ENCODE results near the gene IL17C. TPM values are rescaled to one million over a fixed set of nuclear protein-coding genes. Genes with fewer than 3 reads are reported as not detected.

IL17C gene
- total and polyA plus RNA-seq, 2 donors (not counting 3 experiments of a cell fraction or from before 2014, with no cell fraction given): 0.17 TPM; not detected in 1

- no peak for DNase-seq (ENCODE audit: low read depth, low spot score)
- Histone ChIP-seq H3K4me1 (ENCODE audit: control insufficient read depth, extremely low read depth, insufficient read depth, low read length) (peaks cover 3% of the 10 kb centered on the region), H3K27me3 (ENCODE audit: control insufficient read depth in 2 of 2, insufficient read depth in 2 of 2, low read length in 2 of 2) (no peaks in the 10 kb centered on the region), H3K4me3 (replicated peaks in 1 of 3; ENCODE audit: insufficient read depth in 1 of 3, low read depth in 1 of 3, low read length in 3 of 3) (no peak overlapping the region), H3K9me1 (replicated peaks; ENCODE audit: control insufficient read depth, extremely low read depth, insufficient read depth, low read length) (no peaks in the 10 kb centered on the region), H3K27ac (ENCODE audit: insufficient read depth, low read depth, low read length) (no peak overlapping the region), H2AFZ (ENCODE audit: low read depth, low read length) (no peak overlapping the region), H3K9ac (replicated peaks; ENCODE audit: extremely low read depth, insufficient read depth, low read length) (no peak overlapping the region), H3K4me2 (ENCODE audit: insufficient read depth, low read length) (no peak overlapping the region), H3K36me3 (ENCODE audit: control insufficient read depth in 2 of 2, extremely low read depth in 1 of 2, insufficient read depth in 2 of 2, low read length in 2 of 2) (peaks cover 0 to 2% of the 10 kb centered on the region in 2 experiments), H3K79me2 (ENCODE audit: control insufficient read depth, insufficient read depth, low read length) (no peaks in the 10 kb centered on the region), H4K20me1 (replicated peaks; ENCODE audit: control insufficient read depth, extremely low read depth, insufficient read depth, low read length) (no peaks in the 10 kb centered on the region), H3K9me3 (replicated peaks; ENCODE audit: control insufficient read depth, insufficient read depth, low read length) (no peaks in the 10 kb centered on the region)
- intact Hi-C loops (cut with micrococcal nuclease): no loop called here
- no peak for FAIRE-seq
- ChIA-PET CTCF (no interaction called here), POLR2A (no interaction called here)
- no peak for TF ChIP-seq MYC (IDR thresholded peaks at IDR 0.05; ENCODE audit: low read depth, low read length)
- dilution Hi-C loops (cut with MboI; ENCODE audit: extremely low pct_ligation_motif_present, low sequenced_read_pairs): no loop called here
- BruUV-seq (replicated peaks): no TSS peak
Observed at GRCh38 chr16:88677721-88678120, 39.3 kb downstream of the IL17C start.

- intact Hi-C loops (cut with micrococcal nuclease): no loop called here
- TF ChIP-seq MYC (IDR thresholded peaks at IDR 0.05; ENCODE audit: low read depth, low read length) (no peak), FOS (IDR thresholded peaks at IDR 0.05; ENCODE audit: borderline replicate concordance, insufficient read depth, low read length) (no peak), EZH2 (IDR thresholded peaks at IDR 0.05; ENCODE audit: borderline replicate concordance, low read depth, low read length, severe bottlenecking) (no peak)
- no TSS peak for BruUV-seq (replicated peaks)
Observed at GRCh38 chr16:88678224-88678979, 40.0 kb downstream of the IL17C start.

More at GRCh38 chr16:88678224-88678979, 40.0 kb downstream of the IL17C start:
- ChIA-PET POLR2A (no interaction called here), CTCF (no interaction called here)
- H3K4me2 ChIP-seq (ENCODE audit: insufficient read depth, low read length): no peak overlapping the region
- FAIRE-seq (no peak), DNase-seq (ENCODE audit: low read depth, low spot score) (no peak)
- H3K9me3 ChIP-seq (replicated peaks; ENCODE audit: control insufficient read depth, insufficient read depth, low read length): no peaks in the 10 kb centered on the region
- dilution Hi-C loops (cut with MboI; ENCODE audit: extremely low pct_ligation_motif_present, low sequenced_read_pairs): no loop called here
- H3K27ac ChIP-seq (ENCODE audit: insufficient read depth, low read depth, low read length): no peak overlapping the region
- no peaks in the 10 kb centered on the region for H3K27me3 ChIP-seq (ENCODE audit: control insufficient read depth in 2 of 2, insufficient read depth in 2 of 2, low read length in 2 of 2)
- H2AFZ ChIP-seq (ENCODE audit: low read depth, low read length): no peak overlapping the region
- no peak overlapping the region for H3K9ac ChIP-seq (replicated peaks; ENCODE audit: extremely low read depth, insufficient read depth, low read length)
- H4K20me1 ChIP-seq (replicated peaks; ENCODE audit: control insufficient read depth, extremely low read depth, insufficient read depth, low read length): no peaks in the 10 kb centered on the region
- no peaks in the 10 kb centered on the region for H3K9me1 ChIP-seq (replicated peaks; ENCODE audit: control insufficient read depth, extremely low read depth, insufficient read depth, low read length)
- H3K36me3 ChIP-seq (ENCODE audit: control insufficient read depth in 2 of 2, extremely low read depth in 1 of 2, insufficient read depth in 2 of 2, low read length in 2 of 2): peaks cover 0 to 2% of the 10 kb centered on the region in 2 experiments
- H3K79me2 ChIP-seq (ENCODE audit: control insufficient read depth, insufficient read depth, low read length): no peaks in the 10 kb centered on the region
- H3K4me1 ChIP-seq (ENCODE audit: control insufficient read depth, extremely low read depth, insufficient read depth, low read length): peaks cover 3% of the 10 kb centered on the region
- no peak overlapping the region for H3K4me3 ChIP-seq (replicated peaks in 1 of 3; ENCODE audit: insufficient read depth in 1 of 3, low read depth in 1 of 3, low read length in 3 of 3)

All from endothelial cell of umbilical vein (primary cell).